GM23248 (cell line): Measurements from ENCODE around the gene OR56A4.

Experiments
- EZH2 ChIP-seq: fragments of 200-600 bp; sonication (generic); IDR thresholded peaks from 2 replicates; pipeline ENCODE4 v1.6.1; 2018; ENCODE audit warnings: antibody characterized with exemption, mild to moderate bottlenecking; ENCODE audit not compliant: insufficient read depth, poor library complexity, severe bottlenecking
- EZH2phosphoT487 ChIP-seq: fragments of 200-600 bp; sonication (generic); IDR thresholded peaks from 2 replicates; pipeline ENCODE4 v1.6.1; 2018; ENCODE audit warnings: antibody characterized with exemption, moderate library complexity, mild to moderate bottlenecking, low read depth; ENCODE audit not compliant: insufficient read depth

- no peak for TF ChIP-seq EZH2
- no peak for TF ChIP-seq EZH2phosphoT487
Observed at GRCh38 chr11:5989203-5989602, 17.5 kb downstream of the OR56A4 start.
